ENCODE results near the gene RELB.

DNA sequence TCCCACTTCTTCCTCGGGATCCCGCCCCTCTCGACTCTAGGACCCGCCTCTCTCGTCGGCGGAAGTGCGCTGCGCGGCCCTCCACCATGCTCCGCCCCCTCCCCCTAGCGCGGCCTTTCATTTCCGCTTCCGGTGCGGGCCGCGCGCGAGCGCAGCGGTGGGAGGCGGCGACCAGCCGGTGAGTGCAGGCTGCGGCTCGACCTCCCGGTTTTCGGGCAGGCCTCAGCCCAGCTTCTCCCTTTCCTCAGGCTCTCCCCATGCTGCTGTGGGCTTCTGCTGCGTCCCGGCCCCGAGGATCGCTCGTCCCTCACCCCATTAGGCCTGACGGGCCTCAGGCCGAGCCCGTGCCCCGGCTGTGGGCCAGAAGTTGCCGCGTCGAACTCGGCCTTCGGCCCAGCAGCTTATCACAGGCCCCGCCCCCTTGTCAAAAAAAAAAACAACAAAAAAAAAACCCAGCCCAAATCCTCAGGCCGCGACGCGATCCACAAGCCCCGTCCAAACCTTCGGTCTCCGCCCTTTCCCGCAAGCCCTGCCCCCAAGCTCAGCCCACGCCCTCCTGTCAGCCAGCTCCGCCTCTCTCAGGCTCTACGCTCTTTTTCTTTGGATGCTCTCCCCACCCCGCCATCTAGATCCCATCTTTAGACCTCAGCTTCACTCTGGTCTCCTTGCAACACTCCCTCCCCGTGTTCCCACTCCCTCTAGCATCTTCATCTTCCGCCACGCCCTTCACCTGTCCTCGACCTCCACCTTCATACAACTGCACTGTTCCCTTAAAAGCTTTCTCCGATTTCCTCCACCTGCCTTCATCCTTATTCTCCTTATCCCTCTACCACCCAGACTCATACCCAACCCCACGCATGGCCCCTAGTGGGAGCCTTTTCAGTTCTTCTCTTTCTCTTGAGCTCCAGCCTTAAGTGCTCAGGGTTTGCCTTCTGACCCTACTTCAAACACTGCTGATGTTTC is 37.9 kb downstream of the RELB start, which contains the start of gene CLASRP:
- peak; percentile 94 for TF ChIP-seq POLR2A (IDR thresholded peaks at IDR 0.05; ENCODE audit: low read depth, low read length)
- TF ChIP-seq, protein P1, sequence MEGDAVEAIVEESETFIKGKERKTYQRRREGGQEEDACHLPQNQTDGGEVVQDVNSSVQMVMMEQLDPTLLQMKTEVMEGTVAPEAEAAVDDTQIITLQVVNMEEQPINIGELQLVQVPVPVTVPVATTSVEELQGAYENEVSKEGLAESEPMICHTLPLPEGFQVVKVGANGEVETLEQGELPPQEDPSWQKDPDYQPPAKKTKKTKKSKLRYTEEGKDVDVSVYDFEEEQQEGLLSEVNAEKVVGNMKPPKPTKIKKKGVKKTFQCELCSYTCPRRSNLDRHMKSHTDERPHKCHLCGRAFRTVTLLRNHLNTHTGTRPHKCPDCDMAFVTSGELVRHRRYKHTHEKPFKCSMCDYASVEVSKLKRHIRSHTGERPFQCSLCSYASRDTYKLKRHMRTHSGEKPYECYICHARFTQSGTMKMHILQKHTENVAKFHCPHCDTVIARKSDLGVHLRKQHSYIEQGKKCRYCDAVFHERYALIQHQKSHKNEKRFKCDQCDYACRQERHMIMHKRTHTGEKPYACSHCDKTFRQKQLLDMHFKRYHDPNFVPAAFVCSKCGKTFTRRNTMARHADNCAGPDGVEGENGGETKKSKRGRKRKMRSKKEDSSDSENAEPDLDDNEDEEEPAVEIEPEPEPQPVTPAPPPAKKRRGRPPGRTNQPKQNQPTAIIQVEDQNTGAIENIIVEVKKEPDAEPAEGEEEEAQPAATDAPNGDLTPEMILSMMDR (conservative IDR thresholded peaks at IDR 0.05; ENCODE audit: low read depth, low read length) = no peak
- TF ChIP-seq MAFK (IDR thresholded peaks at IDR 0.05; ENCODE audit: low read depth, low read length) = no peak
- TF ChIP-seq, protein P2, sequence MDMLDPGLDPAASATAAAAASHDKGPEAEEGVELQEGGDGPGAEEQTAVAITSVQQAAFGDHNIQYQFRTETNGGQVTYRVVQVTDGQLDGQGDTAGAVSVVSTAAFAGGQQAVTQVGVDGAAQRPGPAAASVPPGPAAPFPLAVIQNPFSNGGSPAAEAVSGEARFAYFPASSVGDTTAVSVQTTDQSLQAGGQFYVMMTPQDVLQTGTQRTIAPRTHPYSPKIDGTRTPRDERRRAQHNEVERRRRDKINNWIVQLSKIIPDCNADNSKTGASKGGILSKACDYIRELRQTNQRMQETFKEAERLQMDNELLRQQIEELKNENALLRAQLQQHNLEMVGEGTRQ (IDR thresholded peaks at IDR 0.05; ENCODE audit: low read depth, low read length) = no peak
- peak; percentile 15; the same call in 1 of the 2 replicates for TF ChIP-seq BHLHE40 (IDR thresholded peaks at IDR 0.05; ENCODE audit: low read depth, low read length)
- TF ChIP-seq, protein P3, sequence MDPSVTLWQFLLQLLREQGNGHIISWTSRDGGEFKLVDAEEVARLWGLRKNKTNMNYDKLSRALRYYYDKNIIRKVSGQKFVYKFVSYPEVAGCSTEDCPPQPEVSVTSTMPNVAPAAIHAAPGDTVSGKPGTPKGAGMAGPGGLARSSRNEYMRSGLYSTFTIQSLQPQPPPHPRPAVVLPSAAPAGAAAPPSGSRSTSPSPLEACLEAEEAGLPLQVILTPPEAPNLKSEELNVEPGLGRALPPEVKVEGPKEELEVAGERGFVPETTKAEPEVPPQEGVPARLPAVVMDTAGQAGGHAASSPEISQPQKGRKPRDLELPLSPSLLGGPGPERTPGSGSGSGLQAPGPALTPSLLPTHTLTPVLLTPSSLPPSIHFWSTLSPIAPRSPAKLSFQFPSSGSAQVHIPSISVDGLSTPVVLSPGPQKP (IDR thresholded peaks at IDR 0.05; ENCODE audit: borderline replicate concordance, low read depth, low read length) = no peak
- peak; percentile 8; the same call in 1 of the 2 replicates for TF ChIP-seq MXI1 (IDR thresholded peaks at IDR 0.05; ENCODE audit: borderline replicate concordance, low read depth, low read length)
- TF ChIP-seq SMC3 (IDR thresholded peaks at IDR 0.05; ENCODE audit: low read depth, low read length) = no peak
- TF ChIP-seq RAD21 (IDR thresholded peaks at IDR 0.05; ENCODE audit: low read length) = no peak

Measured in IMR-90 (cell line).